AG04450 (cell line): ENCODE data around the gene ARID1A. TPM values are rescaled to one million over a fixed set of nuclear protein-coding genes. Genes with fewer than 3 reads are reported as not detected.

Experiments used
- CTCF ChIA-PET: fragments of 300-600, 350-600 bp; formaldehyde crosslinking; extraction: SDS; loops from one replicate; lab custom pipeline; 2022; ENCODE audit warnings: antibody characterized with exemption, inconsistent platforms; lab: Charles Lee
- POLR2A ChIA-PET: fragments of 350-600 bp; formaldehyde crosslinking; extraction: SDS; loops from one replicate; lab custom pipeline; 2021; ENCODE audit warnings: antibody characterized with exemption, inconsistent platforms; lab: Yijun Ruan, JAX
- DNase-seq: peaks from one replicate; pipeline ENCODE4 v3.0.0-alpha.2; 2011; ENCODE audit warnings: low read depth, low spot score
- H3K27ac ChIP-seq: one replicate; pipeline ENCODE4 v1.5.1; 2012; ENCODE audit warnings: low read depth, low read length, control low read depth
- H3K27me3 ChIP-seq: one replicate; pipeline ENCODE4 v1.6.0; 2012; ENCODE audit warnings: low read length; ENCODE audit not compliant: control insufficient read depth, insufficient read depth
- H3K4me3 ChIP-seq: 2 replicates; pipeline ENCODE4 v1.5.1; 2011; ENCODE audit warnings: mild to moderate bottlenecking, low read depth, low read length, control low read depth
- H3K9me3 ChIP-seq: 2 replicates; pipeline ENCODE4 v1.5.1; 2012; ENCODE audit warnings: low read length; ENCODE audit not compliant: control insufficient read depth, insufficient read depth
- polyA plus RNA-seq: library from polyadenylated mRNA; depleted of rRNA; stranded (reverse); fragments of >200 nt; gene quantifications from 2 replicates; pipeline ENCODE4 v1.2.3, GENCODE V29; 2011
- TF ChIP-seq, protein P1 (sequence below): IDR thresholded peaks from 2 replicates; pipeline ENCODE4 v1.5.1; 2011; ENCODE audit warnings: low read depth, low read length, control low read depth, inconsistent platforms

Gene ARID1A
- polyA plus RNA-seq, 1 experiment, result 16.4 TPM

- Histone ChIP-seq H3K4me3 (no peak overlapping the region), H3K27me3 (no peaks in the 10 kb centered on the region), H3K27ac (no peak overlapping the region), H3K9me3 (no peaks in the 10 kb centered on the region)
- DNase-seq, result no peak
- CTCF ChIA-PET, result no interaction called here
- POLR2A ChIA-PET, result interaction anchor here (0.7 kb wide), 1 partner anchor 13 kb away, joined by 4 read pairs; no protein-coding TSS in a partner anchor
- TF ChIP-seq, protein P1, sequence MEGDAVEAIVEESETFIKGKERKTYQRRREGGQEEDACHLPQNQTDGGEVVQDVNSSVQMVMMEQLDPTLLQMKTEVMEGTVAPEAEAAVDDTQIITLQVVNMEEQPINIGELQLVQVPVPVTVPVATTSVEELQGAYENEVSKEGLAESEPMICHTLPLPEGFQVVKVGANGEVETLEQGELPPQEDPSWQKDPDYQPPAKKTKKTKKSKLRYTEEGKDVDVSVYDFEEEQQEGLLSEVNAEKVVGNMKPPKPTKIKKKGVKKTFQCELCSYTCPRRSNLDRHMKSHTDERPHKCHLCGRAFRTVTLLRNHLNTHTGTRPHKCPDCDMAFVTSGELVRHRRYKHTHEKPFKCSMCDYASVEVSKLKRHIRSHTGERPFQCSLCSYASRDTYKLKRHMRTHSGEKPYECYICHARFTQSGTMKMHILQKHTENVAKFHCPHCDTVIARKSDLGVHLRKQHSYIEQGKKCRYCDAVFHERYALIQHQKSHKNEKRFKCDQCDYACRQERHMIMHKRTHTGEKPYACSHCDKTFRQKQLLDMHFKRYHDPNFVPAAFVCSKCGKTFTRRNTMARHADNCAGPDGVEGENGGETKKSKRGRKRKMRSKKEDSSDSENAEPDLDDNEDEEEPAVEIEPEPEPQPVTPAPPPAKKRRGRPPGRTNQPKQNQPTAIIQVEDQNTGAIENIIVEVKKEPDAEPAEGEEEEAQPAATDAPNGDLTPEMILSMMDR, result no peak
These were observed 37.6 kb downstream of the ARID1A start for GRCh38 chr1:26733392-26733791.

DNA sequence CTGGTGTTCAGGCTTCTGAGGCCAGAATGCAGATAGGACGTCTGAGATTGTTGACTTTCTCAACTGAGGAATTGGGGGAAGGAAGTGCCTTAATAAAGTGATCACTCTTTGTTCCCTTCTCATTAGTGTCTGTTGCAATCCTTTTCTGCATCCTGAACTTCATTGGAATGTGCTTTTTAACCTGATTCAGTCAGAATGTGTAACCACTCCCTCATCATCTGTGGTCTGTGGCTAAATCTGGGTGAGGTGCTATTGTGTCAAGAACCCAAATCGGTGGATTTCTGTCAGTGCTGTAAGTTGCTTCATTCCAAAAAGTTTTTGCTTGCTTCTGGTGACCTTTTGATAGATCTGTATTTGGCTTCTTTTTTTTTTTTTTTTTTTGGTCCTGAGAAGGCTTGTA, 38.2 kb downstream of the ARID1A start:
- Histone ChIP-seq H3K4me3 (no peak overlapping the region), H3K27ac (peak overlapping the region; percentile 42), H3K9me3 (no peaks in the 10 kb centered on the region), H3K27me3 (no peaks in the 10 kb centered on the region)
- DNase-seq, result no peak
- TF ChIP-seq, protein P1, result no peak
- ChIA-PET POLR2A (no interaction called here), CTCF (no interaction called here)

DNA sequence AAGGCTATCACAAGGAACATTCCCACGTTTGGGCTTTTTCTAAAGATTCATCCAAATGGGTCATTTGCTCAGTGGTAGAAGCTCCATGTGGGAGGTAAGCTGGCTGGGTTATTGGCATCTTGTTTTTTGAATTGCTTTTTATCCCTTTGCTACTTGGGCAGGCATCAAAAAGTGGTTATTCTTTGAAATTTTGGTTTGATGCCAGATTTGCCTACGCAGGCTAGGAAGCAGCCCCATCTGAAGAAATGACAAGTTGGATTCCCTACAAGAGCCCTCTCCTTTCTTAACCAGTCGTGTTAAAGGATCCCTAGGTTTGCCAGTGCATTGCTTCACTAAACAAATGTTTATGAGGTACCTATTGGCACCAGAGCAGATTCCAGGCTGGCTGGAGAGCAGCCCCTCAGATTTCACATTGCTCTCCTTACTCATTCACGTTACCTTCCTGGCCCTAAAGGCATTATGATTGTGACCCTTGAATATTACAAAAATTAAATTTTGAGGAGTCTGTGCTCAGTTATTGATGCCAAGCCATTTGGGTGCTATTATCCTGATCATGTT, 38.8 kb downstream of the ARID1A start:
- DNase-seq, result no peak
- no peak overlapping the region for H3K4me3 ChIP-seq
- no peaks in the 10 kb centered on the region for H3K27me3 ChIP-seq
- no peaks in the 10 kb centered on the region for H3K9me3 ChIP-seq
- CTCF ChIA-PET, result no interaction called here
- POLR2A ChIA-PET, result no interaction called here
- TF ChIP-seq, protein P1, result no peak
- peak overlapping the region; percentile 47 for H3K27ac ChIP-seq

DNA sequence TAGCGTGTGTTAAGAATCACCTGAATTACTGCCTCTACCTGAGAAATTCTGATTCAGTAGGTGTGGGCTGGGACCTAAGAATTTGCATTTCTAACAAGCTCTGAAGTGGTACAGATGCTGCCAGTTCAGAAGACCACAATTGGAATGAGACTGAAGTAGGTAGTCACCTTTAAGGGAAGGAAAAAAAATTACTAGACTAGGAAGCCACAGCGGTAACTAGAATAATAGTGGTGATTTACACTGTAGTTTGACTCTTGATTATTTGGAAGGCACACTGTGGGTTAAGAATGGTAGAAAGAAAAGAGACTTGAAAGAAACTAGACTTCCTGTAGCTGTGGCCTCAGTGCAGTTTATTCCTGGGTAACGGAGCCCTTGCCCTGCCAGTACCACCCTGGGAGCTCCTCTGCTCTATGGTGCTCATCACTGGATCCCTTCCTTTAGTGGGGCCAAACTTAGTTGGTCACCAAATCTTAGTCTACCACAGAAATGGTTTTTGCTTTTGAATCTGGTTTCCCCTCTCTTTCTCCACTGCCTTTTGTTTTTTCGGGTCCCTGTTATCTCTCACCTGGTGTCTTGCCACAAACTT, 43.6 kb downstream of the ARID1A start:
- DNase-seq, result no peak
- no peak overlapping the region for H3K27ac ChIP-seq
- no peaks in the 10 kb centered on the region for H3K27me3 ChIP-seq
- CTCF ChIA-PET, result no interaction called here
- TF ChIP-seq, protein P1, result no peak
- no peak overlapping the region for H3K4me3 ChIP-seq
- no peaks in the 10 kb centered on the region for H3K9me3 ChIP-seq
- POLR2A ChIA-PET, result no interaction called here

GRCh38 chr1:26740023-26740634, 44.3 kb downstream of the ARID1A start:
- no peak for DNase-seq
- TF ChIP-seq, protein P1, result no peak
- Histone ChIP-seq H3K4me3 (no peak overlapping the region), H3K27me3 (no peaks in the 10 kb centered on the region), H3K27ac (no peak overlapping the region), H3K9me3 (no peaks in the 10 kb centered on the region)
- POLR2A ChIA-PET, result no interaction called here
- CTCF ChIA-PET, result no interaction called here
